Progenitor cell of endocrine pancreas (in vitro differentiated cells): Measurements from ENCODE around the gene ASTL. TPM values are rescaled to one million over a fixed set of nuclear protein-coding genes. Genes with fewer than 3 reads are reported as not detected.

ENCODE experiments used
- DNase-seq: peaks from one replicate; pipeline ENCODE4 v3.0.0; 2021; ENCODE audit warnings: low spot score; ENCODE audit not compliant: unreplicated experiment
- H3K27ac Mint-ChIP-seq: 2 replicates; pipeline ENCODE4 v1.8.0; 2021; ENCODE audit warnings: mild to moderate bottlenecking, moderate library complexity, mixed read lengths
- H3K27me3 Mint-ChIP-seq: 2 replicates; pipeline ENCODE4 v1.8.0; 2021; ENCODE audit warnings: mixed read lengths
- H3K36me3 Mint-ChIP-seq: 2 replicates; pipeline ENCODE4 v1.8.0; 2022; ENCODE audit warnings: mixed read lengths; ENCODE audit not compliant: insufficient read depth
- H3K4me1 Mint-ChIP-seq: 2 replicates; pipeline ENCODE4 v1.8.0; 2021; ENCODE audit warnings: low read depth, mixed read lengths
- H3K4me3 Mint-ChIP-seq: 2 replicates; pipeline ENCODE4 v1.8.0; 2021; ENCODE audit warnings: low read depth, mild to moderate bottlenecking, moderate library complexity, mixed read lengths
- H3K9me3 Mint-ChIP-seq: 2 replicates; pipeline ENCODE4 v1.8.0; 2021; ENCODE audit warnings: low read depth, mixed read lengths
- total RNA-seq: library from RNA; stranded (reverse); gene quantifications from 2 replicates; pipeline ENCODE4 v1.2.1, GENCODE V29; 2021
- TF ChIP-seq, protein P1 (sequence below): fragments of 200-600 bp; sonication (generic); IDR thresholded peaks from one replicate; pipeline ENCODE4 v1.5.0; 2021; ENCODE audit warnings: antibody characterized with exemption, mild to moderate bottlenecking; ENCODE audit not compliant: unreplicated experiment

The ASTL gene
- total RNA-seq, 1 donor from 2014 or later = 0.29 TPM

DNA sequence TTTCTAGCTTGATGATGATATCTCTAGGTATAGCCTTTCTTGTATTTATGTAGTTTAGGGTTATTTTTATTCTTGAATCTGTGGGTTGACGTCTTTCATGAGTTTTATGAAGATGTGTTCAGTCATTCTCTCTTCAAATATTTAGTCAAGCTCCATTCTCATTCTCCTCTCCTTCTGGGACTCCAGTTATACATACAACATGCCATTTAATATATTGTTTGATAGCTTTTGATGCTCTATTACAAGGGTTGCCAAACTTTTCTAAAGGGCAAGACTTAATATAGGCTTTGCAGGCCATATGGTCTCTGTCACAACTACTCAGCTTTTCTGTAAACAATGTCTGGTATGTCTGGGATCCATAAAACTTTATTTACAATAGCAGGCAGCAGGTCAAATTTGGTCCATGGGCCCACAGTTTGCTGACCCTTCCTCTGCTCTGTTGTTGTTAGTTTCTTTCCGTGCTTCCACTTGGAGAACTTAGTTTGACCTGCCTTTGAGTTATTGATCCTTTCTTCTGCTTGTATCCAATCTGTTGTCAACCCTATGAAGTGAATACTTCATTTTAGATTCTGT is 63.0 kb downstream of the ASTL start:
- Mint-ChIP-seq H3K27me3 (peaks cover 12% of the 10 kb centered on the region), H3K27ac (no peak overlapping the region), H3K4me3 (no peak overlapping the region), H3K36me3 (no peaks in the 10 kb centered on the region), H3K9me3 (peaks cover 11% of the 10 kb centered on the region), H3K4me1 (no peaks in the 10 kb centered on the region)
- DNase-seq = no peak
- TF ChIP-seq, protein P1, sequence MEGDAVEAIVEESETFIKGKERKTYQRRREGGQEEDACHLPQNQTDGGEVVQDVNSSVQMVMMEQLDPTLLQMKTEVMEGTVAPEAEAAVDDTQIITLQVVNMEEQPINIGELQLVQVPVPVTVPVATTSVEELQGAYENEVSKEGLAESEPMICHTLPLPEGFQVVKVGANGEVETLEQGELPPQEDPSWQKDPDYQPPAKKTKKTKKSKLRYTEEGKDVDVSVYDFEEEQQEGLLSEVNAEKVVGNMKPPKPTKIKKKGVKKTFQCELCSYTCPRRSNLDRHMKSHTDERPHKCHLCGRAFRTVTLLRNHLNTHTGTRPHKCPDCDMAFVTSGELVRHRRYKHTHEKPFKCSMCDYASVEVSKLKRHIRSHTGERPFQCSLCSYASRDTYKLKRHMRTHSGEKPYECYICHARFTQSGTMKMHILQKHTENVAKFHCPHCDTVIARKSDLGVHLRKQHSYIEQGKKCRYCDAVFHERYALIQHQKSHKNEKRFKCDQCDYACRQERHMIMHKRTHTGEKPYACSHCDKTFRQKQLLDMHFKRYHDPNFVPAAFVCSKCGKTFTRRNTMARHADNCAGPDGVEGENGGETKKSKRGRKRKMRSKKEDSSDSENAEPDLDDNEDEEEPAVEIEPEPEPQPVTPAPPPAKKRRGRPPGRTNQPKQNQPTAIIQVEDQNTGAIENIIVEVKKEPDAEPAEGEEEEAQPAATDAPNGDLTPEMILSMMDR = no peak

DNA sequence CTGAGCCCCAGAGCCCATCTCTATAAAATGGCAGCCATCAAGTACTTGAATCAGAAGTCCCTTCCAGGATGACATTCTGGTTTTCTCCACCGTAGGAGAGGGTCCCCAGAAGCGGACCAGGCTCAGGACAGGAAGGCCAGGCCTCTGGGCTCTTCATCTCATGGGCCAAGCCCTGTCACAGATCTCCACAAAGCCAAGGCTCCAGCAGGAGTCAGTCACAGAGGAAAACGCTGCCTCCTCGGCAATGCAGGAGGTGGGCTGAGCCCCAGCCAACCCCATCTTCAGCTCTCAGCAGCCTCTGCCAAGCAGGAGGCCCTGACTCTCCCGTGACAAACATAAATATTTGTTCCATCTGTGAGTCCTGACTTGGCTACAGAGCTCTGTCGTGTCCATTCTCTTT is 64.1 kb downstream of the ASTL start:
- Mint-ChIP-seq H3K9me3 (peaks cover 11% of the 10 kb centered on the region), H3K4me3 (no peak overlapping the region), H3K27me3 (peaks cover 7% of the 10 kb centered on the region), H3K4me1 (no peaks in the 10 kb centered on the region), H3K36me3 (no peaks in the 10 kb centered on the region), H3K27ac (no peak overlapping the region)
- TF ChIP-seq, protein P1 = no peak
- DNase-seq = no peak

DNA sequence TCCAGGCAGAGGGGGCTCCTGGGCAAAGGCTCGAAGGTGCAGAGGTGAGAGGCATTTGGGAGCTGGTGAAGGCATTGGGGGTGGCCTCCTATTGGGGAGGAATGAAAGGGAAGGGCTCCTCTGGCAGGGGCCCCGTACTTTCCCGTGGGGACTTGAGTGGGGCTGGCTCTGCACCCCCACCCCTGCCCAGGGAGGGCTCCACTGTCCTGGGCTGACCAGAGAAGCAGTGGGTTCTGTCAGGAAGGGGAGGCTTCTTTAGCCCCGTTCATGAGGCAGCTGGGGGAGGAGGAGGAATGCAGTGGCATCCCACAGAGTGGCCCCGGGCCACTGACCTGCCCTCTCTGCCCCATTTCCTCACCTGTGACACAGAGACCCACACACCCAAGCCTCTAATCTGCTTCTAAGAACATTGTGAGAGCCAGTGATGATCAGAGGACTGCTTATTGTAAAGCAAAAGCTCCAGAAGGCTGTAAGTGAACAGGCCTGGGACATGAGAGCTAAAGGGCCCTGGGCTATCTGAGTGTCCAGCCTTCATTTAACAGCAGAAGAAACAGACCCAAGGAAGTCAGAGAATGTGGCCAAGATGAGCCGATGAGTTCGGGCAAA is 65.0 kb downstream of the ASTL start:
- H3K4me1 Mint-ChIP-seq = no peaks in the 10 kb centered on the region
- no peak overlapping the region for H3K27ac Mint-ChIP-seq
- no peaks in the 10 kb centered on the region for H3K36me3 Mint-ChIP-seq
- peaks cover 11% of the 10 kb centered on the region for H3K9me3 Mint-ChIP-seq
- H3K4me3 Mint-ChIP-seq = no peak overlapping the region
- TF ChIP-seq, protein P1 = no peak
- no peak for DNase-seq
- H3K27me3 Mint-ChIP-seq = peaks cover 7% of the 10 kb centered on the region

Other genes with a start within 250 kb of the ASTL start
- 47.7 and 51.5 TPM in 2 replicates for gene ANKRD36C, start 146.7 kb downstream of the ASTL start, total RNA-seq
- not detected in 2 replicates for gene GPAT2, start 103.6 kb downstream of the ASTL start, total RNA-seq
- gene ADRA2B, start 21.9 kb downstream of the ASTL start, total RNA-seq = 0.69 and 0.91 TPM in 2 replicates
- gene DUSP2, start 6.9 kb upstream of the ASTL start, total RNA-seq = 0.64 and 0.93 TPM in 2 replicates
- 117 and 118 TPM in 2 replicates for gene STARD7, start 70.3 kb upstream of the ASTL start, total RNA-seq
- gene TMEM127, start 127.5 kb upstream of the ASTL start, total RNA-seq = 34.5 and 37.2 TPM in 2 replicates
- 77.1 and 79.2 TPM in 2 replicates for gene CIAO1, start 127.7 kb upstream of the ASTL start, total RNA-seq
- gene SNRNP200, start 167.0 kb upstream of the ASTL start, total RNA-seq = 223 and 235 TPM in 2 replicates
- gene ITPRIPL1, start 186.8 kb upstream of the ASTL start, total RNA-seq = 6.1 and 6.9 TPM in 2 replicates
- gene NCAPH, start 197.3 kb upstream of the ASTL start, total RNA-seq = 20.9 and 21.2 TPM in 2 replicates